ENCODE measurements around the gene FSTL4. TPM values are rescaled to one million over a fixed set of nuclear protein-coding genes. Genes with fewer than 3 reads are reported as not detected.

FSTL4 gene
- total RNA-seq, 1 donor from 2014 or later: 11.3 TPM

- H3K36me3 Mint-ChIP-seq: no peaks in the 10 kb centered on the region
- H3K4me3 Mint-ChIP-seq: no peak overlapping the region
- no peak overlapping the region for H3K27ac Mint-ChIP-seq
- peaks cover 27% of the 10 kb centered on the region for H3K4me1 Mint-ChIP-seq (ENCODE audit: unreplicated experiment)
- no peaks in the 10 kb centered on the region for H3K27me3 Mint-ChIP-seq
- no peak for DNase-seq (ENCODE audit: extremely low spot score, unreplicated experiment)
- TF ChIP-seq CTCF (conservative IDR thresholded peaks at IDR 0.05): no peak
- H3K9me3 Mint-ChIP-seq: no peaks in the 10 kb centered on the region
Measured at GRCh38 chr5:133524666-133525065, 87.7 kb downstream of the FSTL4 start.

GRCh38 chr5:133523961-133524586 lies 88.3 kb downstream of the FSTL4 start:
- Mint-ChIP-seq H3K4me3 (no peak overlapping the region), H3K27ac (no peak overlapping the region), H3K9me3 (no peaks in the 10 kb centered on the region), H3K27me3 (no peaks in the 10 kb centered on the region), H3K36me3 (no peaks in the 10 kb centered on the region), H3K4me1 (ENCODE audit: unreplicated experiment) (peaks cover 27% of the 10 kb centered on the region)
- no peak for TF ChIP-seq CTCF (conservative IDR thresholded peaks at IDR 0.05)
- DNase-seq (ENCODE audit: extremely low spot score, unreplicated experiment): no peak

- no peak for TF ChIP-seq CTCF (conservative IDR thresholded peaks at IDR 0.05)
- Mint-ChIP-seq H3K27me3 (no peaks in the 10 kb centered on the region), H3K4me1 (ENCODE audit: unreplicated experiment) (peaks cover 27% of the 10 kb centered on the region), H3K9me3 (no peaks in the 10 kb centered on the region), H3K4me3 (peak overlapping the region; percentile 41), H3K36me3 (no peaks in the 10 kb centered on the region), H3K27ac (no peak overlapping the region)
- no peak for DNase-seq (ENCODE audit: extremely low spot score, unreplicated experiment)
Measured at GRCh38 chr5:133523013-133523658, 89.2 kb downstream of the FSTL4 start.

GRCh38 chr5:133521801-133522200 lies 90.5 kb downstream of the FSTL4 start:
- no peak for TF ChIP-seq CTCF (conservative IDR thresholded peaks at IDR 0.05)
- Mint-ChIP-seq H3K4me1 (ENCODE audit: unreplicated experiment) (peaks cover 27% of the 10 kb centered on the region), H3K27ac (no peak overlapping the region), H3K9me3 (no peaks in the 10 kb centered on the region), H3K27me3 (no peaks in the 10 kb centered on the region), H3K4me3 (no peak overlapping the region), H3K36me3 (no peaks in the 10 kb centered on the region)
- no peak for DNase-seq (ENCODE audit: extremely low spot score, unreplicated experiment)

GRCh38 chr5:133520991-133521706 lies 91.2 kb downstream of the FSTL4 start:
- no peak overlapping the region for H3K27ac Mint-ChIP-seq
- no peak overlapping the region for H3K4me3 Mint-ChIP-seq
- peaks cover 27% of the 10 kb centered on the region for H3K4me1 Mint-ChIP-seq (ENCODE audit: unreplicated experiment)
- H3K36me3 Mint-ChIP-seq: no peaks in the 10 kb centered on the region
- no peak for TF ChIP-seq CTCF (conservative IDR thresholded peaks at IDR 0.05)
- H3K9me3 Mint-ChIP-seq: no peaks in the 10 kb centered on the region
- H3K27me3 Mint-ChIP-seq: no peaks in the 10 kb centered on the region
- no peak for DNase-seq (ENCODE audit: extremely low spot score, unreplicated experiment)

Data from type B pancreatic cell (in vitro differentiated cells).